CD4-positive, alpha-beta T cell (primary cell): ENCODE data around the gene CYTH3. TPM values are rescaled to one million over a fixed set of nuclear protein-coding genes. Genes with fewer than 3 reads are reported as not detected.

ENCODE experiments used
- ATAC-seq: fragments of 200-7000 bp; cut with Tn5 transposase; one replicate; pipeline ENCODE4 v1.10.0; 2022; ENCODE audit warnings: mild to moderate bottlenecking; ENCODE audit not compliant: poor library complexity
- CTCF ChIA-PET: fragments of 350-600 bp; sonication (Branson Sonifier 250); formaldehyde crosslinking; loops from one replicate; lab custom pipeline; 2021; ENCODE audit warnings: antibody characterized with exemption, inconsistent platforms; lab: Charles Lee
- POLR2A ChIA-PET: fragments of 350-600 bp; sonication (Branson Sonifier 250); formaldehyde crosslinking; loops from one replicate; lab custom pipeline; 2021; ENCODE audit warnings: antibody characterized with exemption, inconsistent platforms; lab: Charles Lee
- DNase-seq, 14 experiments: peaks; one replicate each; pipeline ENCODE4 v3.0.0-alpha.2; 2013 to 2020; ENCODE audit warnings: mixed read lengths in 2 of 14
- H3K27ac ChIP-seq, 2 donors: one replicate each; pipeline versions ENCODE4 v1.5.1 to v1.7.0; 2013; ENCODE audit warnings: low read length in 2 of 2, low read depth in 1 of 2, mild to moderate bottlenecking in 1 of 2
- H3K27me3 ChIP-seq, 2 experiments: 1 replicate in 1 of 2; 2 replicates in 1 of 2; pipeline versions ENCODE4 v1.6.1 to v1.7.0; 2013; ENCODE audit warnings: low read length in 2 of 2, control low read depth in 1 of 2, mild to moderate bottlenecking in 1 of 2, moderate library complexity in 1 of 2; ENCODE audit not compliant: insufficient read depth in 2 of 2, control insufficient read depth in 1 of 2
- H3K36me3 ChIP-seq: one replicate; pipeline ENCODE4 v1.6.1; 2013; ENCODE audit warnings: low read length, control low read depth; ENCODE audit not compliant: insufficient read depth
- H3K4me1 ChIP-seq: one replicate; pipeline ENCODE4 v1.6.1; 2013; ENCODE audit warnings: low read length, control low read depth; ENCODE audit not compliant: insufficient read depth
- H3K4me3 ChIP-seq: one replicate; pipeline ENCODE4 v1.5.1; 2013; ENCODE audit warnings: mild to moderate bottlenecking, low read length, moderate library complexity
- H3K9me3 ChIP-seq, 2 experiments: 1 replicate in 1 of 2; 2 replicates in 1 of 2; pipeline versions ENCODE4 v1.6.1 to v1.7.0; 2013; ENCODE audit warnings: low read length in 2 of 2, mild to moderate bottlenecking in 2 of 2, control low read depth in 1 of 2, moderate library complexity in 1 of 2; ENCODE audit not compliant: control insufficient read depth in 1 of 2, insufficient read depth in 1 of 2
- H3K27ac Mint-ChIP-seq: one replicate; pipeline ENCODE4 v1.8.0; 2020; ENCODE audit warnings: mixed read lengths
- H3K27me3 Mint-ChIP-seq: one replicate; pipeline ENCODE4 v1.8.0; 2021; ENCODE audit warnings: mixed read lengths
- H3K36me3 Mint-ChIP-seq: one replicate; pipeline ENCODE4 v1.8.0; 2021; ENCODE audit warnings: low read depth, mixed read lengths
- H3K4me1 Mint-ChIP-seq: one replicate; pipeline ENCODE4 v1.8.0; 2021; ENCODE audit warnings: low read depth, mixed read lengths
- H3K4me3 Mint-ChIP-seq: one replicate; pipeline ENCODE4 v1.8.0; 2020; ENCODE audit warnings: mild to moderate bottlenecking, mixed read lengths
- H3K9me3 Mint-ChIP-seq: one replicate; pipeline ENCODE4 v1.8.0; 2020; ENCODE audit warnings: mixed read lengths
- CTCF ChIP-seq: fragments of 200-600 bp; IDR thresholded peaks from one replicate; pipeline ENCODE4 v1.8.0; 2022; ENCODE audit warnings: antibody characterized with exemption, mild to moderate bottlenecking
- intact Hi-C, 2 experiments: fragments of 100-400 bp; cut with DNase I in 1 of 2; cut with micrococcal nuclease in 1 of 2; formaldehyde crosslinking; loops; one replicate each; pipeline versions ENCODE4 v1.15.1 to v1.9.0; 2023 to 2025; cut with DNase I, micrococcal nuclease
- total RNA-seq, 174 experiments: library from RNA in 2 of 174; stranded (reverse) in 2 of 174; gene quantifications; one replicate each; pipeline ENCODE4 v1.2.3 and lab custom pipeline; 2021 to 2026

CYTH3 gene
- total RNA-seq, 2 experiments from 2014 or later = 7.6 to 9.1 TPM

DNA sequence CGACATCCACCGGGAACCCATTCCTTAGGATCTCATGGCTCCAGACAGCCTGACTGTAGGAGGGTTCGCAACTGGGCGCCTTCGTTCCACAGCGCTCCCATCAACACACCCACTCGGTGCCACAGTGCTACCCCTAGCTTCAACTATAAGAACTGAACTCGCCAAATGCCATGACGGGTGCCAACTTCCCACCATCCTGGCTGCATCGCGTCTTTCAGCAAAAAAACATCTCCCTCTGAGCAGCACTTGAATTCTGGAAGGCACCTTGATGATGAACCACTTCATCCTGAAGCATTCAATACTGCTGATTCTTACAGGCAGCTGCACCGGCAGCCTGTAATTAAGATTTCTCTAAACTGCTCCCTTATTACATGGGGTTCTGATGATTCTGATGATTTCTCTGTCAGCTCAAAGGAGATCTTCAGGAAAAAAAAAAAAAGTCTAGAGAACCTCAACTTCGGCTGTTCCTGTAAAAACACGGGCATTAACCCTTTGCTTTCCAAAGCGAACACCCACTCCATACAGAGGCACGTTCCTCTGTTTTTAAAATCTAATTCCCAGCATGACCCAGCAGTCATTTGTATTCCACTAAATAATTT, 1.3 kb downstream of the CYTH3 start:
- peaks cover 21% of the 10 kb centered on the region for H3K4me1 ChIP-seq
- Mint-ChIP-seq H3K9me3 (no peaks in the 10 kb centered on the region), H3K27me3 (peaks cover 6% of the 10 kb centered on the region), H3K36me3 (no peaks in the 10 kb centered on the region), H3K4me1 (peaks cover 20% of the 10 kb centered on the region), H3K4me3 (peak overlapping the region; percentile 91), H3K27ac (no peak overlapping the region)
- intact Hi-C loops = loop anchor here (5.0 to 10.0 kb wide), 3 partner anchors 46 to 236 kb away; partner anchors contain the start of gene DAGLB (in 1 of the 2)
- H3K27ac ChIP-seq = no peak overlapping the region
- peak overlapping the region; percentile 74 for H3K4me3 ChIP-seq
- POLR2A ChIA-PET = interaction anchor here (0.7 to 1.3 kb wide), 3 partner anchors 9 to 111 kb away, joined by 3 to 4 read pairs (median 3); no protein-coding TSS in a partner anchor
- no peaks in the 10 kb centered on the region for H3K9me3 ChIP-seq
- H3K36me3 ChIP-seq = no peaks in the 10 kb centered on the region
- CTCF ChIA-PET = interaction anchor here (1.0 to 1.6 kb wide), 2 partner anchors 50 to 54 kb away, joined by 3 to 4 read pairs; no protein-coding TSS in a partner anchor
- ATAC-seq (peak; percentile 77), DNase-seq (peak in 13 of 14 experiments; percentile 6 to 72 (median 30))
- TF ChIP-seq CTCF = no peak
- H3K27me3 ChIP-seq = no peaks in the 10 kb centered on the region

- Mint-ChIP-seq H3K27ac (no peak overlapping the region), H3K27me3 (peaks cover 6% of the 10 kb centered on the region), H3K4me3 (no peak overlapping the region), H3K4me1 (peaks cover 20% of the 10 kb centered on the region), H3K9me3 (no peaks in the 10 kb centered on the region), H3K36me3 (no peaks in the 10 kb centered on the region)
- Histone ChIP-seq H3K4me1 (peaks cover 21% of the 10 kb centered on the region), H3K4me3 (no peak overlapping the region), H3K27me3 (no peaks in the 10 kb centered on the region), H3K9me3 (no peaks in the 10 kb centered on the region), H3K27ac (no peak overlapping the region), H3K36me3 (no peaks in the 10 kb centered on the region)
- no peak for TF ChIP-seq CTCF
- intact Hi-C loops = no loop called here
- CTCF ChIA-PET = no interaction called here
- no peak for DNase-seq
- POLR2A ChIA-PET = interaction anchor here (0.7 to 0.8 kb wide), 2 partner anchors 414 to 917 kb away, joined by 3 read pairs; no protein-coding TSS in a partner anchor
- ATAC-seq = no peak
These were observed 2.9 kb downstream of the CYTH3 start for GRCh38 chr7:6269527-6269926.

- H3K27ac ChIP-seq = no peak overlapping the region
- ATAC-seq = no peak
- Mint-ChIP-seq H3K9me3 (no peaks in the 10 kb centered on the region), H3K36me3 (no peaks in the 10 kb centered on the region), H3K27ac (no peak overlapping the region), H3K4me1 (peaks cover 20% of the 10 kb centered on the region), H3K4me3 (no peak overlapping the region), H3K27me3 (peaks cover 6% of the 10 kb centered on the region)
- TF ChIP-seq CTCF = no peak
- CTCF ChIA-PET = no interaction called here
- H3K27me3 ChIP-seq = no peaks in the 10 kb centered on the region
- peaks cover 21% of the 10 kb centered on the region for H3K4me1 ChIP-seq
- intact Hi-C loops = no loop called here
- no peak for DNase-seq
- no peak overlapping the region for H3K4me3 ChIP-seq
- POLR2A ChIA-PET = no interaction called here
- H3K36me3 ChIP-seq = no peaks in the 10 kb centered on the region
- no peaks in the 10 kb centered on the region for H3K9me3 ChIP-seq
These were observed 3.5 kb downstream of the CYTH3 start for GRCh38 chr7:6268907-6269306.
